ENCODE data around the gene ANO3.

- TF ChIP-seq CTCF (IDR thresholded peaks at IDR 0.05) (no peak), POLR2A (IDR thresholded peaks at IDR 0.05) (no peak), POLR2AphosphoS5 (IDR thresholded peaks at IDR 0.05; ENCODE audit: insufficient read depth in 1 of 2, low read depth in 1 of 2) (no peak)
Measured at GRCh38 chr11:26593691-26594090, 261.8 kb downstream of the ANO3 start.

Data from vagina (tissue), 2 donors.